A673 (cell line): Measurements from ENCODE around the gene IZUMO2. TPM values are rescaled to one million over a fixed set of nuclear protein-coding genes. Genes with fewer than 3 reads are reported as not detected.

Experiments used
- Bru-seq: library from RNA; stranded (reverse); fragments of 400-500 nt; gene quantifications from one replicate; lab custom pipeline; 2021; lab: Mats Ljungman, UMichigan
- BruChase-seq, 2 experiments: library from RNA; stranded (reverse); fragments of 400-500 nt; gene quantifications; one replicate each; lab custom pipeline; 2021; lab: Mats Ljungman, UMichigan
- BruUV-seq: library from RNA; stranded (reverse); fragments of 400-500 nt; replicated peaks from 2 replicates; lab custom pipeline; 2021; lab: Mats Ljungman, UMichigan
- CTCF ChIA-PET: fragments of 300-600 bp; sonication (Branson Sonifier 250); formaldehyde crosslinking; loops from one replicate; lab custom pipeline; 2022; ENCODE audit warnings: antibody characterized with exemption; lab: Charles Lee
- POLR2A ChIA-PET: fragments of 300-600 bp; sonication (Branson Sonifier 250); formaldehyde crosslinking; loops from one replicate; lab custom pipeline; 2022; ENCODE audit warnings: antibody characterized with exemption; ENCODE audit not compliant: low non-redundant PET; lab: Charles Lee
- DNase-seq: peaks from one replicate; pipeline ENCODE4 v3.0.0-alpha.2; 2015; ENCODE audit warnings: low spot score
- H3K27ac ChIP-seq: fragments of 200-600 bp; sonication (generic); 2 replicates; pipeline ENCODE4 v1.5.1; 2016; ENCODE audit warnings: mixed run types, low read depth, mild to moderate bottlenecking, mixed read lengths, antibody characterized with exemption, low read length; ENCODE audit not compliant: poor library complexity, severe bottlenecking
- H3K27me3 ChIP-seq: fragments of 200-600 bp; sonication (generic); replicated peaks from 2 replicates; pipeline ENCODE4 v1.6.1; 2017; ENCODE audit warnings: mixed run types, low read depth, mild to moderate bottlenecking, mixed read lengths, antibody characterized with exemption, low read length; ENCODE audit not compliant: insufficient read depth, poor library complexity
- H3K36me3 ChIP-seq: fragments of 200-600 bp; sonication (generic); 2 replicates; pipeline ENCODE4 v1.6.1; 2016; ENCODE audit warnings: mixed run types, mild to moderate bottlenecking, mixed read lengths, antibody characterized with exemption, low read length; ENCODE audit not compliant: insufficient read depth, poor library complexity, severe bottlenecking
- H3K4me1 ChIP-seq: fragments of 200-600 bp; sonication (generic); 2 replicates; pipeline ENCODE4 v1.6.1; 2017; ENCODE audit warnings: mixed run types, mild to moderate bottlenecking, mixed read lengths, antibody characterized with exemption, low read length; ENCODE audit not compliant: insufficient read depth, poor library complexity, severe bottlenecking
- H3K4me3 ChIP-seq: fragments of 200-600 bp; sonication (generic); 2 replicates; pipeline ENCODE4 v1.5.1; 2016; ENCODE audit warnings: low read depth, mixed run types, mild to moderate bottlenecking, mixed read lengths, low read length; ENCODE audit not compliant: poor library complexity, severe bottlenecking
- H3K9me3 ChIP-seq: fragments of 200-600 bp; sonication (generic); 2 replicates; pipeline ENCODE4 v1.6.1; 2016; ENCODE audit warnings: mixed run types, low read depth, mild to moderate bottlenecking, mixed read lengths, antibody characterized with exemption, low read length; ENCODE audit not compliant: poor library complexity, severe bottlenecking
- EZH2 ChIP-seq: fragments of 200-600 bp; sonication (generic); IDR thresholded peaks from 2 replicates; pipeline ENCODE4 v1.6.1; 2017; ENCODE audit warnings: borderline replicate concordance, low read depth, mild to moderate bottlenecking, mixed read lengths, antibody characterized with exemption, low read length; ENCODE audit not compliant: poor library complexity, severe bottlenecking
- intact Hi-C: fragments of 100-400 bp; cut with micrococcal nuclease; formaldehyde crosslinking; loops from one replicate; pipeline ENCODE4 v1.10.0; 2022; ENCODE audit not compliant: unreplicated experiment
- long read RNA-seq: library from polyadenylated mRNA; stranded (forward); transcript quantifications from one replicate; pipeline ENCODE4 v2.0.0, GENCODE V29; 2022
- total RNA-seq: library from RNA; stranded (reverse); gene quantifications from 2 replicates; pipeline ENCODE4 v1.2.3, GENCODE V29; 2021
- TF ChIP-seq, protein P1 (sequence below): fragments of 300-800, 200-600 bp; sonication (generic); conservative IDR thresholded peaks from 2 replicates; pipeline ENCODE4 v1.5.1; 2017; ENCODE audit warnings: low read depth, mild to moderate bottlenecking, antibody characterized with exemption, low read length, moderate library complexity, mixed read lengths

Gene IZUMO2
- total RNA-seq, result not detected in 2 replicates
- percentile 8 among the genes with signal in this experiment for Bru-seq, nascent RNA
- not detected for BruChase-seq, experiment 1, labeled RNA remaining after a 2-hour chase
- BruChase-seq, experiment 2, labeled RNA remaining after a 6-hour chase, result not detected
- long read RNA-seq, result 0 reads

GRCh38 chr19:50162988-50163387 is at the start of gene IZUMO2:
Gene IZUMO2, minus strand, starts transcription at chr19:50163281. Its CDS starts 87 bp downstream, at chr19:50163194.
- DNase-seq, result no peak
- intact Hi-C loops, result no loop called here
- H3K4me3 ChIP-seq, result no peak within 1 kb of the TSS
- TF ChIP-seq, protein P1, sequence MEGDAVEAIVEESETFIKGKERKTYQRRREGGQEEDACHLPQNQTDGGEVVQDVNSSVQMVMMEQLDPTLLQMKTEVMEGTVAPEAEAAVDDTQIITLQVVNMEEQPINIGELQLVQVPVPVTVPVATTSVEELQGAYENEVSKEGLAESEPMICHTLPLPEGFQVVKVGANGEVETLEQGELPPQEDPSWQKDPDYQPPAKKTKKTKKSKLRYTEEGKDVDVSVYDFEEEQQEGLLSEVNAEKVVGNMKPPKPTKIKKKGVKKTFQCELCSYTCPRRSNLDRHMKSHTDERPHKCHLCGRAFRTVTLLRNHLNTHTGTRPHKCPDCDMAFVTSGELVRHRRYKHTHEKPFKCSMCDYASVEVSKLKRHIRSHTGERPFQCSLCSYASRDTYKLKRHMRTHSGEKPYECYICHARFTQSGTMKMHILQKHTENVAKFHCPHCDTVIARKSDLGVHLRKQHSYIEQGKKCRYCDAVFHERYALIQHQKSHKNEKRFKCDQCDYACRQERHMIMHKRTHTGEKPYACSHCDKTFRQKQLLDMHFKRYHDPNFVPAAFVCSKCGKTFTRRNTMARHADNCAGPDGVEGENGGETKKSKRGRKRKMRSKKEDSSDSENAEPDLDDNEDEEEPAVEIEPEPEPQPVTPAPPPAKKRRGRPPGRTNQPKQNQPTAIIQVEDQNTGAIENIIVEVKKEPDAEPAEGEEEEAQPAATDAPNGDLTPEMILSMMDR, result no peak
- no peak for TF ChIP-seq EZH2
- ChIA-PET POLR2A (no interaction called here), CTCF (no interaction called here)
- no peak within 1 kb of the TSS for H3K27ac ChIP-seq
- no peaks in the 10 kb centered on the region for H3K36me3 ChIP-seq
- no peaks in the 10 kb centered on the region for H3K27me3 ChIP-seq
- no peaks in the 10 kb centered on the region for H3K9me3 ChIP-seq
- no TSS peak for BruUV-seq
- H3K4me1 ChIP-seq, result peaks cover 3% of the 10 kb centered on the region

- no peak for DNase-seq
- Histone ChIP-seq H3K36me3 (no peaks in the 10 kb centered on the region), H3K27ac (no peak overlapping the region), H3K4me3 (no peak overlapping the region), H3K27me3 (peaks cover 5% of the 10 kb centered on the region), H3K9me3 (no peaks in the 10 kb centered on the region), H3K4me1 (no peaks in the 10 kb centered on the region)
- ChIA-PET CTCF (no interaction called here), POLR2A (no interaction called here)
- BruUV-seq, result no TSS peak
- intact Hi-C loops, result no loop called here
- TF ChIP-seq, protein P1, result no peak
- TF ChIP-seq EZH2, result no peak
These were observed 47.3 kb upstream of the IZUMO2 start for GRCh38 chr19:50210425-50210824.

GRCh38 chr19:50209131-50209530 is 46.0 kb upstream of the IZUMO2 start:
- Histone ChIP-seq H3K4me1 (no peaks in the 10 kb centered on the region), H3K27me3 (peaks cover 18% of the 10 kb centered on the region), H3K27ac (no peak overlapping the region), H3K4me3 (no peak overlapping the region), H3K36me3 (no peaks in the 10 kb centered on the region), H3K9me3 (no peaks in the 10 kb centered on the region)
- POLR2A ChIA-PET, result no interaction called here
- TF ChIP-seq EZH2, result no peak
- TF ChIP-seq, protein P1, result no peak
- no TSS peak for BruUV-seq
- CTCF ChIA-PET, result no interaction called here
- intact Hi-C loops, result no loop called here
- no peak for DNase-seq
